H1 (cell line): ENCODE measurements around the gene DMC1. TPM values are rescaled to one million over a fixed set of nuclear protein-coding genes. Genes with fewer than 3 reads are reported as not detected.
"Not testable (repeated sequence)": the region's sequence is repeated elsewhere in the genome, so short reads cannot be mapped to it uniquely, and the experiment has no call there.

Experiments
- CTCF ChIA-PET: fragments of 300-600 bp; sonication (Branson Sonifier 250); formaldehyde crosslinking; loops from one replicate; lab custom pipeline; 2021; ENCODE audit not compliant: partially characterized antibody; lab: Charles Lee
- POLR2A ChIA-PET: fragments of 300-600 bp; sonication (Branson Sonifier 250); formaldehyde crosslinking; loops from one replicate; lab custom pipeline; 2021; ENCODE audit warnings: inconsistent platforms; ENCODE audit not compliant: partially characterized antibody; lab: Charles Lee
- DNase-seq, 2 experiments: peaks; one replicate each; pipeline versions ENCODE4 v3.0.0 to v3.0.0-alpha.2; 2010 to 2022; ENCODE audit warnings: low spot score in 2 of 2, low read depth in 1 of 2, mixed read lengths in 1 of 2
- FAIRE-seq: peaks from 2 replicates; lab custom pipeline; 2011; peaks lifted over from hg19 to GRCh38; lab: Jason Lieb, UNC
- H2AFZ ChIP-seq: 2 replicates; pipeline ENCODE4 v1.8.1; 2012; ENCODE audit warnings: low read length, inconsistent platforms
- H2AK5ac ChIP-seq: 2 replicates; pipeline ENCODE4 v1.6.1; 2013; ENCODE audit warnings: low read depth, low read length
- H2BK120ac ChIP-seq: replicated peaks from 2 replicates; pipeline ENCODE3; 2013; ENCODE audit warnings: low read depth, low read length, inconsistent platforms
- H2BK12ac ChIP-seq: 2 replicates; pipeline ENCODE4 v1.6.1; 2013; ENCODE audit warnings: low read depth, low read length
- H2BK15ac ChIP-seq: 2 replicates; pipeline ENCODE4 v1.6.1; 2013; ENCODE audit warnings: low read length
- H2BK20ac ChIP-seq: 2 replicates; pipeline ENCODE4 v1.6.1; 2013; ENCODE audit warnings: low read length
- H2BK5ac ChIP-seq: 2 replicates; pipeline ENCODE4 v1.6.1; 2013; ENCODE audit warnings: low read depth, low read length
- H3K14ac ChIP-seq: 2 replicates; pipeline ENCODE4 v1.6.1; 2013; ENCODE audit warnings: inconsistent platforms; ENCODE audit not compliant: insufficient read length
- H3K18ac ChIP-seq: 2 replicates; pipeline ENCODE4 v1.6.1; 2013; ENCODE audit warnings: low read length; ENCODE audit errors: extremely low read depth
- H3K23ac ChIP-seq: 2 replicates; pipeline ENCODE4 v1.6.1; 2013; ENCODE audit warnings: inconsistent platforms; ENCODE audit not compliant: insufficient read length
- H3K23me2 ChIP-seq: 2 replicates; pipeline ENCODE4 v1.6.1; 2013; ENCODE audit warnings: low read depth, low read length
- H3K27ac ChIP-seq: 2 replicates; pipeline ENCODE4 v1.6.1; 2011; ENCODE audit warnings: low read depth, low read length, inconsistent platforms
- H3K27me3 ChIP-seq, 4 experiments: replicated peaks in 1 of 4; 1 replicate in 1 of 4; 2 replicates in 3 of 4; pipeline versions ENCODE4 v1.6.1 to v1.8.1; 2011 to 2013; ENCODE audit warnings: low read length in 3 of 4, mild to moderate bottlenecking in 3 of 4, inconsistent platforms in 2 of 4, mixed read lengths in 2 of 4, moderate library complexity in 1 of 4; ENCODE audit not compliant: control insufficient read depth in 3 of 4, insufficient read depth in 3 of 4; ENCODE audit errors: extremely low read depth in 1 of 4
- H3K36me3 ChIP-seq, 4 experiments: 2 replicates each; pipeline versions ENCODE4 v1.6.1 to v1.8.1; 2011 to 2013; ENCODE audit warnings: mild to moderate bottlenecking in 4 of 4, low read length in 3 of 4, moderate library complexity in 2 of 4, control low read depth in 1 of 4, inconsistent platforms in 1 of 4; ENCODE audit not compliant: insufficient read depth in 4 of 4, control insufficient read depth in 2 of 4
- H3K4ac ChIP-seq: replicated peaks from 2 replicates; pipeline ENCODE3; 2013; ENCODE audit warnings: low read length, low read depth, mixed read lengths, inconsistent platforms; ENCODE audit not compliant: insufficient read length
- H3K4me1 ChIP-seq, 4 experiments: replicated peaks in 1 of 4; 1 replicate in 1 of 4; 2 replicates in 3 of 4; pipeline versions ENCODE4 v1.6.1 to v1.8.1; 2011 to 2013; ENCODE audit warnings: low read length in 3 of 4, inconsistent platforms in 2 of 4, mixed read lengths in 1 of 4; ENCODE audit not compliant: insufficient read depth in 4 of 4, control insufficient read depth in 3 of 4
- H3K4me2 ChIP-seq, 2 experiments: 2 replicates each; pipeline versions ENCODE4 v1.6.1 to v1.8.1; 2011 to 2013; ENCODE audit warnings: low read depth in 2 of 2, low read length in 2 of 2, control low read depth in 1 of 2, inconsistent platforms in 1 of 2, mild to moderate bottlenecking in 1 of 2; ENCODE audit not compliant: insufficient read depth in 1 of 2
- H3K4me3 ChIP-seq, 4 experiments: fragments of 200-600, 300-600 bp in 1 of 4; sonication (generic), shearing (Covaris generic), sonication (Bioruptor Twin) in 1 of 4; 2 replicates each; pipeline versions ENCODE4 v1.5.1 to v1.8.1; 2011 to 2016; ENCODE audit warnings: low read length in 4 of 4, low read depth in 3 of 4, control low read depth in 2 of 4, inconsistent platforms in 2 of 4, mild to moderate bottlenecking in 2 of 4, mixed read lengths in 1 of 4, moderate library complexity in 1 of 4; ENCODE audit not compliant: insufficient read depth in 2 of 4; ENCODE audit errors: extremely low read depth in 1 of 4
- H3K56ac ChIP-seq: replicated peaks from 2 replicates; pipeline ENCODE3; 2013; ENCODE audit warnings: low read depth, mild to moderate bottlenecking, mixed read lengths, low read length, inconsistent platforms; ENCODE audit not compliant: insufficient read length
- H3K79me1 ChIP-seq: 2 replicates; pipeline ENCODE4 v1.6.1; 2013; ENCODE audit warnings: low read depth, low read length, control low read depth
- H3K79me2 ChIP-seq, 2 experiments: 2 replicates each; pipeline versions ENCODE4 v1.6.1 to v1.8.1; 2012 to 2013; ENCODE audit warnings: low read length in 2 of 2, mild to moderate bottlenecking in 2 of 2, inconsistent platforms in 1 of 2; ENCODE audit not compliant: insufficient read depth in 2 of 2, control insufficient read depth in 1 of 2
- H3K9ac ChIP-seq, 4 experiments: replicated peaks in 1 of 4; 1 replicate in 1 of 4; 2 replicates in 3 of 4; pipeline versions ENCODE4 v1.6.1 to v1.8.1; 2011 to 2013; ENCODE audit warnings: low read depth in 3 of 4, low read length in 3 of 4, control low read depth in 2 of 4, mild to moderate bottlenecking in 2 of 4, moderate library complexity in 2 of 4, inconsistent platforms in 1 of 4; ENCODE audit errors: extremely low read depth in 1 of 4
- H3K9me3 ChIP-seq, 2 experiments: 2 replicates each; pipeline versions ENCODE4 v1.6.1 to v1.8.1; 2012 to 2013; ENCODE audit warnings: mild to moderate bottlenecking in 2 of 2, moderate library complexity in 2 of 2, control low read depth in 1 of 2, inconsistent platforms in 1 of 2, low read depth in 1 of 2, low read length in 1 of 2, mixed read lengths in 1 of 2; ENCODE audit not compliant: insufficient read depth in 2 of 2
- H4K20me1 ChIP-seq, 2 experiments: replicated peaks in 1 of 2; 2 replicates each; pipeline versions ENCODE3 to v1.8.1; 2011 to 2013; ENCODE audit warnings: inconsistent platforms in 2 of 2, low read length in 2 of 2, mild to moderate bottlenecking in 1 of 2; ENCODE audit not compliant: insufficient read depth in 2 of 2, control insufficient read depth in 1 of 2
- H4K5ac ChIP-seq: 2 replicates; pipeline ENCODE4 v1.6.1; 2013; ENCODE audit warnings: low read length, low read depth, mixed read lengths, inconsistent platforms; ENCODE audit not compliant: insufficient read length
- H4K8ac ChIP-seq: 2 replicates; pipeline ENCODE4 v1.8.0; 2013; ENCODE audit warnings: mild to moderate bottlenecking, moderate library complexity, low read length, inconsistent platforms; ENCODE audit not compliant: insufficient read depth; ENCODE audit errors: extremely low read depth
- H4K91ac ChIP-seq: replicated peaks from 2 replicates; pipeline ENCODE3; 2013; ENCODE audit warnings: low read length, mixed read lengths, inconsistent platforms; ENCODE audit not compliant: insufficient read length
- WGBS, 2 experiments: shearing (Covaris generic) in 1 of 2; methylation state at CpG; one replicate each; pipeline versions ENCODE4 v1.1.6 to v1.1.7; 2013 to 2015; ENCODE audit warnings: low lambda C conversion rate in 2 of 2, mixed read lengths in 2 of 2, inconsistent platforms in 1 of 2, low coverage in 1 of 2, missing lambda C conversion rate in 1 of 2; ENCODE audit not compliant: insufficient replicate concordance in 2 of 2, insufficient coverage in 1 of 2, insufficient read length in 1 of 2; ENCODE audit errors: extremely low coverage in 1 of 2, missing lambda C conversion rate in 1 of 2; 5-methylcytosine and 5-hydroxymethylcytosine counted together
- polyA plus RNA-seq, 7 experiments: library from polyadenylated mRNA; depleted of rRNA in 3 of 7; stranded (reverse) in 5 of 7; unstranded in 2 of 7; fragments of >200 nt in 5 of 7; fragments of 200-250 nt in 2 of 7; gene quantifications; 1 replicate in 5 of 7; 2 replicates in 1 of 7; 4 replicates in 1 of 7; pipeline versions ENCODE4 v1.2.1 to v1.2.3, GENCODE V29; 2011 to 2013; ENCODE audit warnings: missing spikeins in 2 of 7, mixed read lengths in 2 of 7
- total RNA-seq: library from RNA; stranded (reverse); fragmentation: NEBNext Ultra II Directional; extraction: Animal tissue kit (Norgen Biotek cat#: 25700); gene quantifications from 2 replicates; pipeline ENCODE4 v1.2.1, GENCODE V29; 2021

The DMC1 gene
- total and polyA plus RNA-seq, 2 of the 8 experiments (the other 6 are each of a cell fraction or from before 2014, with no cell fraction given): 3.8 to 7.2 TPM

GRCh38 chr22:38470179-38470578 lies 99.8 kb downstream of the DMC1 start:
- FAIRE-seq, H3K4ac ChIP-seq, H3K9me3 ChIP-seq, H3K79me2 ChIP-seq, H4K8ac ChIP-seq, H3K4me3 ChIP-seq, H3K27ac ChIP-seq, H3K18ac ChIP-seq, H2AFZ ChIP-seq, H2BK12ac ChIP-seq, H3K56ac ChIP-seq, H4K91ac ChIP-seq, H3K79me1 ChIP-seq, H2BK120ac ChIP-seq, H2BK20ac ChIP-seq, H3K14ac ChIP-seq, H3K9ac ChIP-seq, H3K36me3 ChIP-seq, H3K23ac ChIP-seq, H4K5ac ChIP-seq, H3K23me2 ChIP-seq, H3K4me1 ChIP-seq, H4K20me1 ChIP-seq, H2BK15ac ChIP-seq, H2AK5ac ChIP-seq, H2BK5ac ChIP-seq, DNase-seq, H3K4me2 ChIP-seq: not testable (repeated sequence)
- ChIA-PET POLR2A (interaction anchor here (1.6 to 40.8 kb wide), 2 partner anchors 10 to 19 kb away, joined by 5 to 1102 read pairs; no protein-coding TSS in a partner anchor), CTCF (interaction anchor here (1.2 to 2.6 kb wide), 3 partner anchors 17 to 56 kb away, joined by 3 to 11 read pairs (median 5); no protein-coding TSS in a partner anchor)
- whole genome bisulfite sequencing, 2 experiments: 83% methylated on average over 10 of the region's 10 CpGs; no CpG with 5 or more reads in 1 of the 2 experiments
- H3K27me3 ChIP-seq: peaks cover 0 to 24% (median 12%) of the 10 kb centered on the region in 4 experiments; a peak in 6 of 7 replicates
